Stimulated activated CD4-positive, alpha-beta T cell treated with anti-CD3 and anti-CD28 coated beads, Interleukin-2, amount 100 ng/mL, for 4 hours (primary cell): ENCODE measurements around the gene ARRDC3.

ENCODE experiments used
- DNase-seq: peaks from one replicate; pipeline ENCODE4 v3.0.0-alpha.2; 2020; ENCODE audit warnings: low read depth

The ARRDC3 gene

DNA sequence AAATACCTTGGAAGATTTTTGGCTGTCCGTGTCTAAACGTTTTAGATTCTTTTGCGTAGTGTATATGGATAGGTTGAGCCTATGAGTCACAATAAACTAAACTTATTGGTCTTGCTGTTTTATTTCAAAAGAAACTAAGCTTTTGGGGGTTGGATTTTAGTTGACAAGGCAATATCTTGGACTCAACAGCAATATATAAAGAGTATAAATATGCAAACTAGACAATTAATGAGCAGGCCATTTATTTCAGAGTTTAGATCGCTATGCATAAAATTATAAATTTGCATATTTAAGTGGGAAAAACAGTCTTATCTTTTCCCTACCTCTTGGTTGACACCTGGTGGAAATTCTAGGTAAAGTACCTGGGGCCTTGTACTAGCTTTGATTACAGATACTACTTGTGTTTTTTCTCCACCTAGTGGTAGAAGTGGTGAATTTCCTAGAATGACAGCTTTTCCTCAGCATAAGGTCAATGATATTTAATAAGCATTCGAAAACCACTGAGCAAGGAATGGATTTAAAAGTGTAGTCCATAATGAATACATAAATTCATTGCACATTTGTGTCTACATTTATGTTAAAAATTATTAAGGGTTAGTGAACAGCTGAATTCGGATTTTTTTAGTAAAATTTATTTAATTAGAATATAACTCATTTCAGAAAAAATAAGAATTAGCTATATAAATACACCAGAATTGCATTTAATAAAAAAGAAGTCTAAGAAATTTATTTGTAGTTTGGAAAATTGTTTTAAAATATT lies 1.7 kb upstream of the ARRDC3 start:
- peak; percentile 36 for DNase-seq

DNA sequence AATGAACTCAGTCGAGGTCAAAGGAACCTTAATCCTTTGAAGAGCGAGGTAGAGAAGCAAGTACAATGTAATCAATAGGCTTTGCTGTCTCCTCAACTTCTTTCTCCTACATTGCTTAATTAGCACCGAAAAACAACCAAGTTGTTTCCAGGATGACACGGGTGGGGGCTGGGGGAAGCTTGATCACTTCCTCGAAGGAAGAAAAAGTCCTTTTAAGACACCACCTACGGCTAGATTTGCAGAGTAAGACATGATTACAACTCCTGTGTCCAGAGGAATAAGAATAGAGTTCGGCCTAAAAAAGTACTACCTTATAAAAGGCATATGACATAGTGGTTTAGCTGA lies 811 bp upstream of the ARRDC3 start:
- DNase-seq, result no peak

- no peak for DNase-seq
Observed at GRCh38 chr5:91382530-91383026, 539 bp downstream of the ARRDC3 start.

DNA sequence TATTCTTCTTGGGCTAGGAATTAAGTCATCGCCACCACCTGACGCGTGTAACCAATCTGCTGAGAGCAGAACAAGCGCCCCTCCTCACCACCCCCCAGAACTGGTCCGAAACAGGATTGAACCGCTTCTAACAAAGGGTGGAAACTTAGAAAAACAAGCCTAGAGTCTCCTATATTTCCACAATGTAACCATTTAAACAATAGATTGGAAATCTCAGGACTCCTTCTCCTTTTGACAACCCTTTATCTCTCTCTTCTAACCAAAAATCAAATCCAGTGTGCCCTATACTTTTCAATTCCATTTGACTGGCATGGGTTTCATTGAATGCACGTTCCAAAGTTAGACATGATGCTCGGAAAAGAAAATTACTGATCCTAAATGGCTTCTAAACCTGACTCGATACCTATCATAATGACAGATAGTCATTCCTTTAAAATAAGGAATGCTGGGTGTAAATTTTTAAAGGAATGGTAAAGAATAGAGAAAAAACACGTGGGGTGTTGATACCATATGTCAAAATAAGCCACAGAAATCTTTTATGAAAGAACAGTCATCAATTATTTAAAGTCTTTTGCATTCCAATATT lies 1.2 kb downstream of the ARRDC3 start:
- DNase-seq, result peak; percentile 48

DNA sequence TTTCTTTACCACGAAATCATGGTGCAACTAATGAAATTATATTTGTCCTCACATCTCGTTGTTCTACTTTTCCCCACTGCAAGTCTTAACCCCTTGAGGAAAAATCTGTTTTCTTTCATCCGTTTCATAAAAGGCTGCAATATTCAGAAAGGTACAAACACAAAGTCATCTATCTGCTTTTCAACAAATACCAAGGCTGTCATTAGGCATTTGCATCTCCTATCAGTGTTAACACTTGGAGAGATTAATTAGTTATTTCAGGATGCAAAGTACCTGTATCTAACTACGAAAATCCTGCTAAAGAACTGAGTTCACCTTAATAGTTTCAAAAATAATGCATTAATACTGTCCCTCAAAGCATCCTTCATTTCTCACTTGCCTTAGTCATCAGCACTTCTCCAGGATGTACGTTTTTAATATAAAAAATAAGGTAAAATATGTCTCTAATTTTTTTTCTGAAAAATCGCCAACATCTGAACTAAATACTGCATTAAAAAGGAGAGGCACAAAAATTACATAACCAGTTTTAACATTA lies 1.8 kb downstream of the ARRDC3 start:
- no peak for DNase-seq

GRCh38 chr5:91380491-91381238 lies 2.5 kb downstream of the ARRDC3 start:
- peak; percentile 96 for DNase-seq

DNA sequence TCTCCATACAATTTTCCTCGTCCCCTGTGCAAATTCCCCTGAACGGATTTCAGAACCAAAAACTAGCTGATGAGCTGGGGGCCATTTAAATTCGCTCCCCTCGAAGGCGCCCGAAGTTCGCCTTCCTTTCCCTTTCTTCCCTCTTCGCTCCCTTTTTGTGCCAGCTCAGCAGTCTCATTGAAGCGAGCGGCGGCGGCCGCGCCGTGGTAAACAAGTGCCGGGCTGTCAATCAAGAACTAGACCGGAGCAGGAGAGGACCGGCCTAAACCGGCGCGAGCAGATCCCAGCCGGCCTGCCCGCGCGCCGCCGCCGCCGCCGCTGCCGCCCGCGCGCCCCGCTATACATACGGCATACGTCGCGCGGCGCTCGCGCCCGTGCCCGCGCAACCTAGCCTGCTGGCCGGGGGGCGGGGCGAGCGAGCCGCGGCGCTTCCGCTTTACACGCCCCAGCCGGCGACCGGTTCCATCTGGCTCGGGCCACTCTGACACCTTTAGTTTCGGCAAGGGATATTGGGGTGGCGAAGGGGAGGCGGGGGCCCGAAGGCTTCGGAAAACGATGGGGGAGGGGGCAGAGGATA lies 3.1 kb downstream of the ARRDC3 start:
- DNase-seq, result peak; percentile 91

- DNase-seq, result no peak
Observed at GRCh38 chr5:91379246-91379913, 3.7 kb downstream of the ARRDC3 start.

GRCh38 chr5:91378752-91379211 lies 4.3 kb downstream of the ARRDC3 start:
- DNase-seq, result no peak

DNA sequence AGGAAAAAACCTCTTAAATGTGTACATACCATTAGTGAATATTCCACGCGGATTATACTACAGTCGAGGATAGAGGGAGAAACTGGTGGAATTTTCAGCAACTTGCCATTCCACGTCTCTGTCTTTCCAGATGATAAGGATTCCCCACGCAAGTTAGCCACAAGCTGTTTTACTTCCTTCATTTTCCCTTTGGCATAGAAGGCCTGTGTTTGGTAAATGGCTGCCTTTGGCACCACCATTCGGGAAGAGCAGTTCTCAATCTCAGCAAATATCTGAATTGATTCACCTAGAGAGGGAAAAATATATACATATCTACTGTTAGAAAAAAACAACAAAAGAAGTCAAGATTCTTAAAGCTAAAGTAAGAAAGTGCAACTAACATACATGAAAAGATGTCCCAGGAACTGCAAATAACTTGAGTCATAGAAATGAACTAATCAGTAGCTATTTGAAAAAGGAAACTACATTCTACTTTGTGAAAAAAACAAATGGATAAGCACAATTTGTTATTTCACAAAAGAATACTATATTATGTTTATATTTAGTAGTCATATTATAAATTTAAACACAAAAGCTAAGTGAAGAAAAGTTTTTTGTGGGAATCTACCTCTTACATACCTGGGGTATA lies 8.1 kb downstream of the ARRDC3 start:
- no peak for DNase-seq

DNA sequence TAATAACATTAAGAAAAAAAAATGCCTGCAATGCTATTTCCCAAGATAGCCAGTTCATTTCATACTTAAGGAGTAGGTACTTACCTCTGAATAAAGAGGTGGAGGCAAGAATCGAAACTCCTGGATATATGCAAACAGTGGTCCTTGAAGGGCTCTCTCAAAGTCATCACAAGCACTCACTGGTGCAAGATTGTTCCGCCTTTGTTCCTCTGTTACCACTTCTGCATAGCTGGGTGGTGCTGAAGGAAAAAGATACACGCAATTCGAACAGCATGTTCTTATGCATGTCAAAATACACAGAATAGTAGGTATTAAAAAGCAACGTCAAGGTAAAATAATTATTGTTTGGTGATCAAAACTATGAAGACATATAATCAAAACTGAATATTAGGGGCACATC lies 9.5 kb downstream of the ARRDC3 start:
- no peak for DNase-seq

GRCh38 chr5:91373006-91373405 lies 10.1 kb downstream of the ARRDC3 start:
- DNase-seq, result no peak

DNA sequence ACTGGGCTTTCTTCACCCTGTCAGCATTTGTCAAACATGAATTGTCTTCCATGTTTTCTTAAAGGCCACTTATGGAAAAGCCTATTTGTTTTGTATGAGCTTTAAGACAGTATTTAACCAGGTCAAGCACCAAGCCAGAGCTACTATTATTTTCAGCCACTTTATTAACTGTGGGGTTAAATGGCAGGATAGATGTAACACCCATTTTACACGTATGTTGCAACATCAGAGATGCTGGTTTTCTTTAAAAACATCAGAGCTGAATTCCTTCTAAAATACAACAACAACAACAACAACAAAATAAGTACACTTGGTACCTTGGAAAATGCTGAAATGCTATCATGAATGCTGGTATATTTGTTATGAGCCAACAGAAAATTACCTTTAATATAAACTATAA lies 13.6 kb downstream of the ARRDC3 start:
- no peak for DNase-seq

GRCh38 chr5:91367908-91368648 lies 15.0 kb downstream of the ARRDC3 start:
- no peak for DNase-seq

DNA sequence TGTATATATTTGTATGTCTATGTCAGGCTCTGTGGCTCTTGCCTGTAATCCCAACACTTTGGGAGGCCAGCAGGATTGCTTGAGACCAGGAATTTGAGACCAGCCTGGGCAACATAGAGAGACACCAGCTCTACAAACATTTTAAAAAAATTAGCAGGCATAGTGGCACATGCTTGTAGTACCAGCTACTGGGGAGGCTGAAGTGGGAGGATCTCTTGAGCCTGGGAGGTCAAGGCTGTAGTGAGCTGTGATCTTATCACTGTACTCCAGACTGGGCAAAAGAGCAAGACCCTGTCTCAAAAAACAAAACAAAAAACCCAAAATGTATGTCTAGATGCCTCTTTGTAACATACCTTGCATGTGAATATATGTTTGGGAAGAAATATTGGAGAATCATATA lies 15.8 kb downstream of the ARRDC3 start:
- DNase-seq, result no peak

DNA sequence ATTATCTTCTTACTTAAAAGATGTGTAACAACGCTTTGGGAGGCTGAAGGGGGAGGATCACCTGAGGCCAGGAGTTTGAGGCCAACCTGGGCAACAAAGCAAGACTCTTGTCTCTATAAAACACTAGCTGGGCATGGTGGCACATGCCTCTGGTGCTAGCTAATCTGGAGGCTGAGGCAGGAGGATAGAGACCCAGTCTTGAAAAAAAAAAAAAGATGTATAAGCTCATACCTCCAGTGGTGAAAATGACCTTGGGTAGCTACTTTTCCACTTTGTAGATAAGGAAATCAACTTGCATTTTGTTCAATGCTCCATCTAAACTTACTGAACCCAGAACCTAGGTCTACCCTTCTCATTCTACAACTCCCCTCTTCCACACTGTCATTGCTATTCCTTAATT lies 16.6 kb downstream of the ARRDC3 start:
- no peak for DNase-seq

- DNase-seq, result no peak
Observed at GRCh38 chr5:91365498-91365897, 17.6 kb downstream of the ARRDC3 start.

- no peak for DNase-seq
Observed at GRCh38 chr5:91362935-91363334, 20.2 kb downstream of the ARRDC3 start.

- no peak for DNase-seq
Observed at GRCh38 chr5:91361790-91362189, 21.3 kb downstream of the ARRDC3 start.

DNA sequence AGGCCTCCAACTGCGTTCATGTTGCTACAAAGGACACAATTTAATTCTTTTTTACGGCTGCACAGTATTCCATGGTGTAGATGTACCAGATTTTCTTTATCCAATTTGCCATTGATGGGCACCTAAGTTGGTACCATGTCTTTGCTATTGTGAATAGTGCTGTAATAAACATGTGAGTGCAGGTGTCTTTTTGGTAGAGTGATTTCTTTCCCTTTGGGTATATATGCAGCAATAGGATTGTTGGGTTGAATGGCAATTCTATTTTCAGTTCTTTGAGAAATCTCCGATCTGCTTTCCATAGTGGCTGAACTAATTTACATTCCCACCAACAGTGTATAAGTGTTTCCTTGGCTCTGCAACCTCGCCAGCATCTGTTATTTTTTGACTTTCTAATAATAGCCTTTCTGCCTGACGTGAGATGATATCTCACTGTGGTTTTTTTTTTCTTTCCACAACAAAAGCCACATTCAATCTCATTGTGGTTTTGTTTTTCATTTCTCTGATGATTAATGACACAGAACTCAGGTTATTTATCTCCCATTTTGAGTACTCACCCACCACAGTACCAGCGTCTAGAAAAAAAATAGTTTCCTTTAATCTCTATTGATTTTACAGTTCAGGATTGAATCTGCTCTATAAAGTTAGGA lies 21.9 kb downstream of the ARRDC3 start:
- DNase-seq, result no peak
